ENCODE results near the gene DUS4L.

Gene DUS4L

DNA sequence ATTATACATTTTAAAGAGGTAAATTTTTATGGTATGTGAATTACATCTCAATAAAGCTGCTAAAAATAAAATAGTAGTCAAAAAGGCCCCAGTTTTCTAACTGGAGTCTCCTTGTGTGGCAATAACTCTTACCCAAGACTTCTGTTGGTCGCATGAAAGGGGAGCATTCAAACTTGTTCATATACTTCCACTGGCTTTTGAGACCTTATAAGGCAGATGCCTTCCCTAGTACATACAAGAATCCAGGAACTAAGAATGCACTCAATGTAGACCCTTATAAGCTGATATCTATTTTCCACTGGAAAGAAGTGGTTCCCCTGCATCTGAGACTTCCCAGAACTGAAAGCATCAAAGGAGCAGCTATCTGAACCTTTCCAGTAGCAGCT lies 29.2 kb downstream of the DUS4L start:
- DNase-seq (ENCODE audit: low spot score in 2 of 2), result no peak
- no peaks in the 10 kb centered on the region for H3K27me3 Mint-ChIP-seq
- no peak overlapping the region for H3K4me3 Mint-ChIP-seq
- no peak for ATAC-seq (ENCODE audit: low read depth)
- H3K9me3 Mint-ChIP-seq, result no peaks in the 10 kb centered on the region
- H3K27ac Mint-ChIP-seq, result no peak overlapping the region
- peaks cover 12% of the 10 kb centered on the region for H3K36me3 Mint-ChIP-seq
- H3K4me1 Mint-ChIP-seq, result peaks cover 3% of the 10 kb centered on the region

DNA sequence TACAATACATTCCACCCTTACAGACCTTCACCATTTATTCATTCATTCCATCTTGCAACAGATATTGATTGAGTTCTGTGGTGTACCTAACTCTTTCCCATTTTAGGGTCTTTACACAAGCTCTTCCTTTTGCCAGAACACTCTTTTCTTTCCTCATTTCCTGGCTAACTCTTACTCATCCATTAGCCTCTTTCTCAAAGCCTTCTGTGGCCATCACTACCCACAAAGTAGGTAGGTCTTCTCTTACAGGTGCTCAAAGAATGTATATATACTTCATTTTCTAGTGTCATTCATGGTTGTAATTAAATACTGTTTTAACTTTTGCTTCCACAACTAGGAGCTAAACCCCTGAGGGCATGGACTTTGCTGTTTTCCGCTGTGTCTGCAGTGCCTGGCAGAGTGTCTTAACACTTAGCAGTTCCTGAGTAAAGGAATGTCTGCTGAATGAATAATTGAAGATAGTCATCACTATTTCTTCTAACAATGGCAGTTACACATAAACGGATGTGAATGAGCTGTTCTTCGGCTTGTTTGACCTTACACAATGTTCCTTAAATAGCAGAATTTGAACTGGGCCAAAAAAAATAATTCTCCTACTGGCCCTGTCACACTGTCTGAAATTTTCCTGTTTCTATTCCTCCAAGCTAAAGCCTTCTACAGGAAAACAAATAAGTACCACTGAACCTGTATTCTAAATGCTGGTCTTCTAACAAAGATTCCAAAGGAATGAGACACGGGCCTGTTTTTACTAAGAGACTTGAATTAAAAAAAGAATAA lies 31.4 kb downstream of the DUS4L start:
- peaks cover 3% of the 10 kb centered on the region for H3K4me1 Mint-ChIP-seq
- H3K4me3 Mint-ChIP-seq, result no peak overlapping the region
- no peaks in the 10 kb centered on the region for H3K9me3 Mint-ChIP-seq
- H3K27me3 Mint-ChIP-seq, result no peaks in the 10 kb centered on the region
- no peak for ATAC-seq (ENCODE audit: low read depth)
- DNase-seq (ENCODE audit: low spot score in 2 of 2), result no peak
- no peak overlapping the region for H3K27ac Mint-ChIP-seq
- peaks cover 9% of the 10 kb centered on the region for H3K36me3 Mint-ChIP-seq

GRCh38 chr7:107596881-107597581 lies 33.3 kb downstream of the DUS4L start:
- no peak overlapping the region for H3K4me3 Mint-ChIP-seq
- H3K27ac Mint-ChIP-seq, result no peak overlapping the region
- DNase-seq (ENCODE audit: low spot score in 2 of 2) (no peak), ATAC-seq (ENCODE audit: low read depth) (no peak)
- H3K9me3 Mint-ChIP-seq, result no peaks in the 10 kb centered on the region
- no peaks in the 10 kb centered on the region for H3K27me3 Mint-ChIP-seq
- H3K4me1 Mint-ChIP-seq, result no peaks in the 10 kb centered on the region
- peaks cover 6% of the 10 kb centered on the region for H3K36me3 Mint-ChIP-seq

DNA sequence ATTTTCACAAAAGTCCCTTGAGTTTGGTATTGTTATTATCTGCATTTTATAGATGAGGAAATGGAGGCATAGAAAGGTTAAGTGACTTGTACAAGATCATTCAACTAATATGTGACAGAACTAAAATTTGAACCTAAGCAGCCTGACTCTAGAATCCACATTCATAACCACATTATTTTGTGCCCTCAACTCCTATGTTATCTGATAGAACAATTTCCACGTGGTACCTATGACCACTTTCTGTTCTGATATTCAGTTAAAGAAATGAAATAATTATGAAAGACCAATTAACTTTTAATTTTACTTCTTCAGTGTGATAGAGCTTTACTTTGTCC lies 33.8 kb downstream of the DUS4L start:
- Mint-ChIP-seq H3K27me3 (no peaks in the 10 kb centered on the region), H3K9me3 (no peaks in the 10 kb centered on the region), H3K4me3 (no peak overlapping the region), H3K36me3 (peaks cover 6% of the 10 kb centered on the region), H3K27ac (no peak overlapping the region), H3K4me1 (no peaks in the 10 kb centered on the region)
- ATAC-seq (ENCODE audit: low read depth) (no peak), DNase-seq (ENCODE audit: low spot score in 2 of 2) (no peak)

- no peak overlapping the region for H3K4me3 Mint-ChIP-seq
- no peak for DNase-seq (ENCODE audit: low spot score in 2 of 2)
- ATAC-seq (ENCODE audit: low read depth), result no peak
- H3K27me3 Mint-ChIP-seq, result no peaks in the 10 kb centered on the region
- H3K4me1 Mint-ChIP-seq, result no peaks in the 10 kb centered on the region
- H3K9me3 Mint-ChIP-seq, result no peaks in the 10 kb centered on the region
- peaks cover 6% of the 10 kb centered on the region for H3K36me3 Mint-ChIP-seq
- H3K27ac Mint-ChIP-seq, result no peak overlapping the region
These were observed 34.2 kb downstream of the DUS4L start for GRCh38 chr7:107597953-107598352.

DNA sequence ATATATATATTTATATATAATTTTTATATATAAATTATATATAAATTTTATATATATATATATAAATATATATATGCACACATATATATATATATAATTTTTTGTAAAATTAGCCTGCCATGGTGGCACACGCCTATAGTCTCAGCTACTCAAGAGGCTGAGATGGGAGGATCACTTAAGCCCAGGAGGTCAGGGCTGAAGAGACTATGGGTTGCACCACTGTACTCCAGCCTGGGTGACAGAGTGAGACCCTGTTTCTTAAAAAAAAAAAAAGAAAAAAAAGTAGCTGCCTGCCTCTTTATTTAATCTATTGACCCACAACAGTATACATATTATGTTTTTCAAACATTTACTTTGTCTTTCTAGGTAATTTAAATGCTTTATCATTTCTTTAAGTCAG lies 35.5 kb downstream of the DUS4L start:
- no peaks in the 10 kb centered on the region for H3K4me1 Mint-ChIP-seq
- ATAC-seq (ENCODE audit: low read depth), result no peak
- no peak overlapping the region for H3K27ac Mint-ChIP-seq
- no peaks in the 10 kb centered on the region for H3K9me3 Mint-ChIP-seq
- no peak overlapping the region for H3K4me3 Mint-ChIP-seq
- no peak for DNase-seq (ENCODE audit: low spot score in 2 of 2)
- peaks cover 7% of the 10 kb centered on the region for H3K36me3 Mint-ChIP-seq
- no peaks in the 10 kb centered on the region for H3K27me3 Mint-ChIP-seq

DNA sequence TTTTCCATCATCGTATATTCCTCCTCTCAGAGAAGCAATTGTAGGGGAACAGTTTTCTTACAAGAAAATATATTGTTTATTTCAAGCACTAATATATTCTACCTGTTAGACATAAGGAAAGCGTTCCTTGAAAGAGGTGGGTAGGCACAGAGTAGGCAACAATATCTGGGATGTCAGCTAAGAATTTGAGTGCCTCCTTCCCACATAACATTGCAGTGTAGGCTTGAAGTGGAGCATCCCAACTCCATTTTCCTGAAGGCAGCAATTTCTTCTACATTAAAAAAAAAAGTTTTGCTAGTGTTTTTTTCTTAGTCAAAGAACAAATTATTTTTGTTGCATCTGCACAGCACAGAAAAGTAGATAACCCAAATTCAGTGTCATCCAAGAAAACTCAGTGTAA lies 37.0 kb downstream of the DUS4L start:
- no peaks in the 10 kb centered on the region for H3K27me3 Mint-ChIP-seq
- peaks cover 3% of the 10 kb centered on the region for H3K4me1 Mint-ChIP-seq
- H3K36me3 Mint-ChIP-seq, result peaks cover 3% of the 10 kb centered on the region
- no peaks in the 10 kb centered on the region for H3K9me3 Mint-ChIP-seq
- no peak overlapping the region for H3K27ac Mint-ChIP-seq
- H3K4me3 Mint-ChIP-seq, result no peak overlapping the region
- DNase-seq (ENCODE audit: low spot score in 2 of 2) (no peak), ATAC-seq (ENCODE audit: low read depth) (no peak)

GRCh38 chr7:107605218-107605815 lies 41.5 kb downstream of the DUS4L start:
- ATAC-seq (ENCODE audit: low read depth) (no peak), DNase-seq (ENCODE audit: low spot score in 2 of 2) (no peak)
- H3K4me1 Mint-ChIP-seq, result peaks cover 5% of the 10 kb centered on the region
- H3K27me3 Mint-ChIP-seq, result no peaks in the 10 kb centered on the region
- no peak overlapping the region for H3K4me3 Mint-ChIP-seq
- no peaks in the 10 kb centered on the region for H3K9me3 Mint-ChIP-seq
- no peak overlapping the region for H3K27ac Mint-ChIP-seq
- H3K36me3 Mint-ChIP-seq, result peaks cover 9% of the 10 kb centered on the region

DNA sequence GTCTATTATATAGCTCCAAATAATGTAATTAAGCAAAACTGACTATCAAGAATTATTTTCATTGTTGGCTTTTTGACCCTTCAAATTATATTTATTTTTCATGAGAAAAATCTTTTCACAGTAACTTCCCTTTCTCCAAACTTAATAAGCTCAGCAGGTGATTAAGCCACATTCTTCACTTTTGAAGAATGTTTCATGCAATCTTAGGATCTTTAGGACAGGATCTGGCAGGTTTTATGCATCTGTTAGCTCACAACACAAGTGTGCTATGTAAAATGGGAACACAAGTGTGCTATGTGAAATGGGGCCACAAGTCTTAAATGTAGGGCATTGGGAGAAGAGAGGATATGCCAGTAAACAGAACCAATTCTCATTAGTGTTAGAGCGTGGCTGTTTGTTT lies 42.5 kb downstream of the DUS4L start:
- peaks cover 5% of the 10 kb centered on the region for H3K4me1 Mint-ChIP-seq
- peaks cover 9% of the 10 kb centered on the region for H3K36me3 Mint-ChIP-seq
- no peaks in the 10 kb centered on the region for H3K27me3 Mint-ChIP-seq
- no peak overlapping the region for H3K27ac Mint-ChIP-seq
- H3K4me3 Mint-ChIP-seq, result no peak overlapping the region
- no peaks in the 10 kb centered on the region for H3K9me3 Mint-ChIP-seq
- DNase-seq (ENCODE audit: low spot score in 2 of 2) (no peak), ATAC-seq (ENCODE audit: low read depth) (no peak)

GRCh38 chr7:107609811-107610261 lies 46.1 kb downstream of the DUS4L start:
- Mint-ChIP-seq H3K4me1 (peaks cover 5% of the 10 kb centered on the region), H3K4me3 (no peak overlapping the region), H3K27me3 (no peaks in the 10 kb centered on the region), H3K36me3 (peaks cover 12% of the 10 kb centered on the region), H3K27ac (no peak overlapping the region), H3K9me3 (no peaks in the 10 kb centered on the region)
- DNase-seq (ENCODE audit: low spot score in 2 of 2), result no peak
- ATAC-seq (ENCODE audit: low read depth), result no peak

GRCh38 chr7:107610323-107610722 lies 46.6 kb downstream of the DUS4L start:
- Mint-ChIP-seq H3K4me1 (peaks cover 4% of the 10 kb centered on the region), H3K4me3 (no peak overlapping the region), H3K36me3 (peaks cover 12% of the 10 kb centered on the region), H3K9me3 (no peaks in the 10 kb centered on the region), H3K27ac (no peak overlapping the region), H3K27me3 (no peaks in the 10 kb centered on the region)
- ATAC-seq (ENCODE audit: low read depth) (no peak), DNase-seq (ENCODE audit: low spot score in 2 of 2) (no peak)

GRCh38 chr7:107613439-107613838 lies 49.7 kb downstream of the DUS4L start:
- no peaks in the 10 kb centered on the region for H3K9me3 Mint-ChIP-seq
- H3K27me3 Mint-ChIP-seq, result no peaks in the 10 kb centered on the region
- no peak overlapping the region for H3K4me3 Mint-ChIP-seq
- no peaks in the 10 kb centered on the region for H3K4me1 Mint-ChIP-seq
- no peak overlapping the region for H3K27ac Mint-ChIP-seq
- ATAC-seq (ENCODE audit: low read depth) (no peak), DNase-seq (ENCODE audit: low spot score in 2 of 2) (no peak)
- peaks cover 18% of the 10 kb centered on the region for H3K36me3 Mint-ChIP-seq

- no peaks in the 10 kb centered on the region for H3K27me3 Mint-ChIP-seq
- H3K9me3 Mint-ChIP-seq, result no peaks in the 10 kb centered on the region
These were observed 50.2 kb downstream of the DUS4L start for GRCh38 chr7:107613948-107614347.

GRCh38 chr7:107614425-107614824 lies 50.7 kb downstream of the DUS4L start:
- DNase-seq (ENCODE audit: low spot score in 2 of 2), result no peak
- no peaks in the 10 kb centered on the region for H3K4me1 Mint-ChIP-seq
- no peak overlapping the region for H3K4me3 Mint-ChIP-seq
- no peaks in the 10 kb centered on the region for H3K9me3 Mint-ChIP-seq
- no peak for ATAC-seq (ENCODE audit: low read depth)
- H3K27ac Mint-ChIP-seq, result no peak overlapping the region
- peaks cover 13% of the 10 kb centered on the region for H3K36me3 Mint-ChIP-seq
- no peaks in the 10 kb centered on the region for H3K27me3 Mint-ChIP-seq

More at GRCh38 chr7:107613948-107614347, 50.2 kb downstream of the DUS4L start:
- no peaks in the 10 kb centered on the region for H3K4me1 Mint-ChIP-seq
- no peak overlapping the region for H3K4me3 Mint-ChIP-seq
- H3K27ac Mint-ChIP-seq, result no peak overlapping the region
- DNase-seq (ENCODE audit: low spot score in 2 of 2) (no peak), ATAC-seq (ENCODE audit: low read depth) (no peak)
- peaks cover 15% of the 10 kb centered on the region for H3K36me3 Mint-ChIP-seq
